Left lung (tissue), 10 donors: ENCODE results near the gene TUBGCP4. TPM values are rescaled to one million over a fixed set of nuclear protein-coding genes. Genes with fewer than 3 reads are reported as not detected.

Experiments used
- ATAC-seq: fragments of 200-7000 bp; cut with Tn5 transposase; one replicate; pipeline ENCODE4 v1.9.1; 2020; ENCODE audit warnings: moderate library complexity
- DNase-seq, 4 donors: peaks; one replicate each; pipeline ENCODE4 v3.0.0-alpha.2; 2013 to 2020
- H3K27ac ChIP-seq, 2 donors: fragments of 200-600 bp; sonication (generic) in 1 of 2; one replicate each; pipeline versions ENCODE4 v1.5.0 to v1.8.0; 2020 to 2021
- H3K27me3 ChIP-seq, 2 donors: fragments of 200-600 bp; sonication (generic) in 1 of 2; one replicate each; pipeline versions ENCODE4 v1.5.0 to v1.8.0; 2020 to 2021
- H3K36me3 ChIP-seq, 2 donors: fragments of 200-600 bp; sonication (generic) in 1 of 2; one replicate each; pipeline versions ENCODE4 v1.5.0 to v1.8.0; 2020 to 2021
- H3K4me1 ChIP-seq, 2 donors: fragments of 200-600 bp; one replicate each; pipeline ENCODE4 v1.8.0; 2021
- H3K4me3 ChIP-seq, 2 donors: fragments of 200-600 bp; sonication (generic) in 1 of 2; one replicate each; pipeline versions ENCODE4 v1.5.0 to v1.8.0; 2020 to 2021; ENCODE audit warnings: mild to moderate bottlenecking in 1 of 2
- H3K9me3 ChIP-seq, 2 donors: fragments of 200-600 bp; sonication (generic) in 1 of 2; one replicate each; pipeline versions ENCODE4 v1.5.0 to v1.8.0; 2020 to 2021
- intact Hi-C, 2 donors: fragments of 100-400 bp; cut with DNase I; formaldehyde crosslinking; loops; one replicate each; pipeline versions ENCODE4 v1.11.2 to v1.14.2; 2022
- polyA plus RNA-seq, 6 donors: library from polyadenylated mRNA; unstranded; fragments of 120-200 nt; gene quantifications; one replicate each; pipeline ENCODE4 v1.2.1, GENCODE V29; 2013; ENCODE audit not compliant: insufficient read length in 6 of 6
- total RNA-seq, 2 donors: library from RNA; stranded (reverse); fragmentation: NEBNext Ultra II Directional; extraction: Animal tissue kit (Norgen Biotek cat#: 25700); gene quantifications; one replicate each; pipeline ENCODE4 v1.2.1, GENCODE V29; 2021
- TF ChIP-seq, protein P1 (sequence below), 2 donors: fragments of 200-600 bp; sonication (generic) in 1 of 2; IDR thresholded peaks; one replicate each; pipeline versions ENCODE4 v1.5.0 to v1.8.0; 2021; ENCODE audit warnings: antibody characterized with exemption in 2 of 2
- donor health status: DM: no; HTN: yes; CAD: no.
- donor health status: DM: no; HTN: no; CAD: no.

Gene TUBGCP4
- total and polyA plus RNA-seq, 8 donors = 18.5 to 29.0 (median 26.2) TPM

DNA sequence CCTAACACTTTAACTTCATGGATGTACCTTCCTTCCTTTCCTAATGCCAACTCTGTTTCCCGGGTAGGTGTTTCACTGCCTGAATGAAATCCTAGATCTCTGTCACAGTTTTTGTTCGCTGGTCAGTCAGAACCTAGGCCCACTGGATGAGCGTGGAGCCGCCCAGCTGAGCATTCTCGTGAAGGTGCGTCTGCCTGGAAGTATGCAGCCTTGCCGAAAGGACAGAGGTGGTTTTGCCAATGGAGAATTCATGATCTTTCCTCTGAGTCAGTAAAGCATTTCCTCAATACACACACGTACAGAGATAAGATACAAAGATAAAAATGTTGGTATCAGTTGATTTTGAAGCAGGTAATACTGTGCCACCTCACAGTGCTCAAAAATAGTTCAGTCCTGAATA lies 32.7 kb downstream of the TUBGCP4 start:
- ATAC-seq (no peak), DNase-seq (no peak)
- Histone ChIP-seq H3K9me3 (no peaks in the 10 kb centered on the region), H3K4me3 (no peak overlapping the region), H3K27me3 (no peaks in the 10 kb centered on the region), H3K36me3 (peaks cover 0 to 98% of the 10 kb centered on the region in 2 donors), H3K27ac (no peak overlapping the region), H3K4me1 (no peaks in the 10 kb centered on the region)
- intact Hi-C loops = no loop called here
- TF ChIP-seq, protein P1, sequence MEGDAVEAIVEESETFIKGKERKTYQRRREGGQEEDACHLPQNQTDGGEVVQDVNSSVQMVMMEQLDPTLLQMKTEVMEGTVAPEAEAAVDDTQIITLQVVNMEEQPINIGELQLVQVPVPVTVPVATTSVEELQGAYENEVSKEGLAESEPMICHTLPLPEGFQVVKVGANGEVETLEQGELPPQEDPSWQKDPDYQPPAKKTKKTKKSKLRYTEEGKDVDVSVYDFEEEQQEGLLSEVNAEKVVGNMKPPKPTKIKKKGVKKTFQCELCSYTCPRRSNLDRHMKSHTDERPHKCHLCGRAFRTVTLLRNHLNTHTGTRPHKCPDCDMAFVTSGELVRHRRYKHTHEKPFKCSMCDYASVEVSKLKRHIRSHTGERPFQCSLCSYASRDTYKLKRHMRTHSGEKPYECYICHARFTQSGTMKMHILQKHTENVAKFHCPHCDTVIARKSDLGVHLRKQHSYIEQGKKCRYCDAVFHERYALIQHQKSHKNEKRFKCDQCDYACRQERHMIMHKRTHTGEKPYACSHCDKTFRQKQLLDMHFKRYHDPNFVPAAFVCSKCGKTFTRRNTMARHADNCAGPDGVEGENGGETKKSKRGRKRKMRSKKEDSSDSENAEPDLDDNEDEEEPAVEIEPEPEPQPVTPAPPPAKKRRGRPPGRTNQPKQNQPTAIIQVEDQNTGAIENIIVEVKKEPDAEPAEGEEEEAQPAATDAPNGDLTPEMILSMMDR (IDR thresholded peaks at IDR 0.05) = no peak

DNA sequence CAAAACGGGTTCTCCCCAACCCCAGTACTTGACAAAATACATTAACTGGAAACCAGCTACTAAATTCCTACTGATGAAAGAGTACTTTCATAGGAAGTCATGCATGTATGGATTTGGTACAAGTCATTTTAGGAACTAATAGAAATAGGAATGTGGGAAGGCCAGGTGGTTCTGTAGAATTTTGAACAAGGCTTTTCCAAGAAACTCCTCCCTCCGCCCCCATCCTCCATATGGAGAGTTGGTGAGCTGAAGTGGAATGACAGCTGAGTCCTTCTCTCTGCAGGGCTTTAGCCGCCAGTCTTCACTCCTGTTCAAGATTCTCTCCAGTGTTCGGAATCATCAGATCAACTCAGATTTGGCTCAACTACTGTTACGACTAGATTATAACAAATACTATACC lies 33.2 kb downstream of the TUBGCP4 start:
- DNase-seq (no peak), ATAC-seq (no peak)
- TF ChIP-seq, protein P1 (IDR thresholded peaks at IDR 0.05) = no peak
- Histone ChIP-seq H3K27me3 (no peaks in the 10 kb centered on the region), H3K9me3 (no peaks in the 10 kb centered on the region), H3K36me3 (peaks cover 0 to 98% of the 10 kb centered on the region in 2 donors), H3K4me3 (no peak overlapping the region), H3K4me1 (no peaks in the 10 kb centered on the region), H3K27ac (no peak overlapping the region)
- intact Hi-C loops = no loop called here

DNA sequence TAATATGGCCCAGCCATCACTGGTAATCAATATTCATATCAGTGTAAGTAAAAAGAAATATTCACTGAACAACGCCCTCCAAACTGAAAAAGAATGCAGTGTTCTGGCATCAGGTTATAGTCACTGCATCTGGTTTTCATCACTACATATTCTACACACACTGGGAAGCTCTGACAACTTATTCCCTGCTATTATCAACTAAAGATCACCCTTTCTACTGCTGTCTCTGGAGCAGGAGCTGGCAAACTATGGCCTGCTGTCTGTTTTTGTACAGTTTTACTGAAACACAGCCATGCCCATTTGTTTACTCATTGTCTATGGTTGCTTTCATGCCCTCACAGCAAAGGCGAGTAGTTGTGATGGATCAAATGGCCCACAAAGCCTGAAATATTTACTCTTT lies 35.3 kb downstream of the TUBGCP4 start:
- TF ChIP-seq, protein P1 (IDR thresholded peaks at IDR 0.05) = no peak
- no peak overlapping the region for H3K4me3 ChIP-seq
- H3K4me1 ChIP-seq = no peaks in the 10 kb centered on the region
- intact Hi-C loops = no loop called here
- ATAC-seq (no peak), DNase-seq (no peak)
- peaks cover 0 to 94% of the 10 kb centered on the region in 2 donors for H3K36me3 ChIP-seq
- no peaks in the 10 kb centered on the region for H3K27me3 ChIP-seq
- H3K9me3 ChIP-seq = no peaks in the 10 kb centered on the region
- H3K27ac ChIP-seq = no peak overlapping the region

DNA sequence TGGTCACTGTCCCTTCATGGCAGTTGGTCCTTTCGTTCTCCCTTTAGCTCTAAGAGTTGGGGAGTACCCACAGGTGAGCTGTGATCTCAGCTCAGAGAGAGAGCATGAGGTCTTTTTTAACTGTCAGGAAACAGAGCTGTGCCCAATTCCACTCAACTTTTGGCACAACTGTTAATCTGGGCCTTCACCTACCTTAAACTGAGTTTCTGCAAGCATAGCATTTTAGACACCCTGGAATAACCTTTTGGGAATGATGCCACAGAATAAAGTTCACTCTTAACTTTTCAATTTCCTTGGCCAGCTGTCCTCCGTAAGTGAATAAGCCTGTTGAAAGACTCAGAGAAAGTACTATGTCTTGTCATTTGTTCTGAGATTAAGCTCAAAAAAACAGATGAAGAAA lies 35.9 kb downstream of the TUBGCP4 start:
- TF ChIP-seq, protein P1 (IDR thresholded peaks at IDR 0.05) = no peak
- Histone ChIP-seq H3K9me3 (no peaks in the 10 kb centered on the region), H3K4me1 (no peaks in the 10 kb centered on the region), H3K4me3 (no peak overlapping the region), H3K36me3 (peaks cover 0 to 94% of the 10 kb centered on the region in 2 donors), H3K27ac (no peak overlapping the region), H3K27me3 (no peaks in the 10 kb centered on the region)
- DNase-seq = no peak
- intact Hi-C loops = no loop called here
- ATAC-seq = no peak

DNA sequence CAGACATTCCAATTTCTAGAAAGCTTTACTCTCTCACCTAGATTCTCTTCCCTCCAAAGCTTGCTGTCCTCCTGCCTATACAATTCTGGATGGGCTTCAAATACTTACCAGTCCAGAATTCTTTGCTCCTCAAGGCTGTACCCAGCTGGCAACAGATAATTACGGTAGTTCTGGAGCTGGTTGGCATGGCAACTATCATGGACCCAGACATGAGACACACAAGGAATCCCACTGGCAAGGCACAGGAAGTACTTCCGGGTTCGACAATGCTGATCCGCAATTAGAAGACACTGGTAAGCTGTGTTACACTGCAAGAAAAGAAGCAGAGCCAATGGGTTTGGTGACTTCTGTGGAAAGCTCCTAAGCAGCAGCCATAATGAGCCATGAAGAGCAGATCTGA lies 37.9 kb downstream of the TUBGCP4 start:
- TF ChIP-seq, protein P1 (IDR thresholded peaks at IDR 0.05) = no peak
- no peak for ATAC-seq
- intact Hi-C loops = no loop called here
- Histone ChIP-seq H3K4me1 (no peaks in the 10 kb centered on the region), H3K36me3 (peaks cover 0 to 94% of the 10 kb centered on the region in 2 donors), H3K4me3 (no peak overlapping the region), H3K27me3 (no peaks in the 10 kb centered on the region), H3K27ac (no peak overlapping the region), H3K9me3 (no peaks in the 10 kb centered on the region)
- DNase-seq = no peak
